Left ventricle myocardium inferior (tissue), 1 donor: Measurements from ENCODE around the gene OR51B5. TPM values are rescaled to one million over a fixed set of nuclear protein-coding genes. Genes with fewer than 3 reads are reported as not detected.
"Not testable (repeated sequence)": the region's sequence is repeated elsewhere in the genome, so short reads cannot be mapped to it uniquely, and the experiment has no call there.

Experiments
- DNase-seq: peaks from one replicate; pipeline ENCODE4 v3.0.0-alpha.2; 2020
- H3K27ac ChIP-seq: fragments of 200-600 bp; replicated peaks from 2 replicates; pipeline ENCODE4 v1.8.0; 2021
- H3K27me3 ChIP-seq: fragments of 200-600 bp; 2 replicates; pipeline ENCODE4 v1.8.0; 2021; ENCODE audit warnings: low read depth
- H3K36me3 ChIP-seq: fragments of 200-600 bp; 2 replicates; pipeline ENCODE4 v1.8.0; 2021
- H3K4me1 ChIP-seq: fragments of 200-600 bp; 2 replicates; pipeline ENCODE4 v1.8.0; 2021
- H3K4me3 ChIP-seq: fragments of 200-600 bp; 2 replicates; pipeline ENCODE4 v1.8.0; 2021; ENCODE audit warnings: mild to moderate bottlenecking, moderate library complexity
- H3K9me3 ChIP-seq: fragments of 200-600 bp; replicated peaks from 2 replicates; pipeline ENCODE4 v1.8.0; 2021
- intact Hi-C: fragments of 100-400 bp; cut with micrococcal nuclease; formaldehyde crosslinking; loops from one replicate; pipeline ENCODE4 v1.11.0; 2022
- total RNA-seq: library from RNA; stranded (reverse); fragmentation: NEBNext Ultra II Directional; extraction: Animal tissue kit (Norgen Biotek cat#: 25700); gene quantifications from one replicate; pipeline ENCODE4 v1.2.1, GENCODE V29; 2021
- TF ChIP-seq, protein P1 (sequence below): fragments of 200-600 bp; IDR thresholded peaks from 2 replicates; pipeline ENCODE4 v1.8.0; 2021; ENCODE audit warnings: antibody characterized with exemption, mild to moderate bottlenecking, borderline replicate concordance
- donor health status: DM: no; HTN: yes; CAD: no; lungs with severe emphysema.

The OR51B5 gene
- total RNA-seq, 1 donor from 2014 or later = not detected

GRCh38 chr11:5345831-5346230 is 2.5 kb upstream of the OR51B5 start:
- TF ChIP-seq, protein P1, sequence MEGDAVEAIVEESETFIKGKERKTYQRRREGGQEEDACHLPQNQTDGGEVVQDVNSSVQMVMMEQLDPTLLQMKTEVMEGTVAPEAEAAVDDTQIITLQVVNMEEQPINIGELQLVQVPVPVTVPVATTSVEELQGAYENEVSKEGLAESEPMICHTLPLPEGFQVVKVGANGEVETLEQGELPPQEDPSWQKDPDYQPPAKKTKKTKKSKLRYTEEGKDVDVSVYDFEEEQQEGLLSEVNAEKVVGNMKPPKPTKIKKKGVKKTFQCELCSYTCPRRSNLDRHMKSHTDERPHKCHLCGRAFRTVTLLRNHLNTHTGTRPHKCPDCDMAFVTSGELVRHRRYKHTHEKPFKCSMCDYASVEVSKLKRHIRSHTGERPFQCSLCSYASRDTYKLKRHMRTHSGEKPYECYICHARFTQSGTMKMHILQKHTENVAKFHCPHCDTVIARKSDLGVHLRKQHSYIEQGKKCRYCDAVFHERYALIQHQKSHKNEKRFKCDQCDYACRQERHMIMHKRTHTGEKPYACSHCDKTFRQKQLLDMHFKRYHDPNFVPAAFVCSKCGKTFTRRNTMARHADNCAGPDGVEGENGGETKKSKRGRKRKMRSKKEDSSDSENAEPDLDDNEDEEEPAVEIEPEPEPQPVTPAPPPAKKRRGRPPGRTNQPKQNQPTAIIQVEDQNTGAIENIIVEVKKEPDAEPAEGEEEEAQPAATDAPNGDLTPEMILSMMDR = no peak
- intact Hi-C loops = no loop called here
- Histone ChIP-seq H3K9me3 (no peaks in the 10 kb centered on the region), H3K27me3 (no peaks in the 10 kb centered on the region), H3K4me3 (no peak overlapping the region), H3K27ac (no peak overlapping the region), H3K4me1 (no peaks in the 10 kb centered on the region), H3K36me3 (no peaks in the 10 kb centered on the region)
- DNase-seq = no peak

DNA sequence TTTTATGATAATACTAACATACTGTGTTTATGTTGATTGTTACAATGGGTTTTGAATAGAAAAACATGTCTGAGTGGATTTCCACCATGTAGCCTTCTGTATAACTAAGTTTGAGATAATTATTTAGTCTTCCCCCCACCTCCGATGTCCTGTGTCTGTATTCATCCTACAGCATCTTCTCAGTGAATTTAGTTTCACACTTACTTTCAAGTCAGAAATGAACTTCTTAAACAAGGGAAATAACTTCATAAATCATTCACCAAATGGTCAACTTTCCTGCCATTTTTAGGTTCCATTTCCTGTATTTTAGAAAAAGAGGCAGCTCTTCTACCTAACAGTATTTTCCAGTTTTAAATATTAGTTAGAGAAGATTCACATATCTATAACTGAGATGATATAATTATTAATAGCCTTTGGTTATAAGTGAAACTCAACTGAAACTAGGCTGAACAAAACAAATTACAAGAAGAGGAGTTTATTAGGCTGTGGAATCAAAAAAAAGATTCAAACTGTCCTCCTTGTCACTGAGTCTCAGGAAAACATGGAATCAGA is 3.5 kb downstream of the OR51B5 start:
- Histone ChIP-seq H3K4me1 (no peaks in the 10 kb centered on the region), H3K9me3 (no peaks in the 10 kb centered on the region), H3K4me3 (no peak overlapping the region), H3K27ac (no peak overlapping the region), H3K27me3 (no peaks in the 10 kb centered on the region), H3K36me3 (no peaks in the 10 kb centered on the region)
- DNase-seq = no peak
- TF ChIP-seq, protein P1 = no peak
- intact Hi-C loops = no loop called here

DNA sequence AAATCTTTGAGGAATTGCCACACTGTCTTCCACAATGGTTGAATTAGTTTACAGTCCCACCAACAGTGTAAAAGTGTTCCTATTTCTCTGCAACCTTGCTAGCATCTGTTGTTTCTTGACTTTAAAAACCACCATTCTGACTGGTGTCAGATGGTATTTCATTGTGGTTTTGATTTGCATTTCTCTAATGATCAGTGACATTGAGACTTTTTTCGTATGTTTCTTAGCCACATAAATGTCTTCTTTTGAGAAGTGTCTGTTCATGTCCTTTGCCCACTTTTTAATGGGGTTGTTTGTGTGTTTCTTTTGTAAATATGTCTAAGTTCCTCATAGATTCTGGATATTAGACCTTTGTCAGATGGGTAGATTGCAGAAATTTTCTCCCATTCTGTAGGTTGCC is 6.1 kb downstream of the OR51B5 start:
- H3K4me3 ChIP-seq, DNase-seq, H3K36me3 ChIP-seq, H3K4me1 ChIP-seq, H3K27ac ChIP-seq, intact Hi-C loops, H3K9me3 ChIP-seq, H3K27me3 ChIP-seq: not testable (repeated sequence)

DNA sequence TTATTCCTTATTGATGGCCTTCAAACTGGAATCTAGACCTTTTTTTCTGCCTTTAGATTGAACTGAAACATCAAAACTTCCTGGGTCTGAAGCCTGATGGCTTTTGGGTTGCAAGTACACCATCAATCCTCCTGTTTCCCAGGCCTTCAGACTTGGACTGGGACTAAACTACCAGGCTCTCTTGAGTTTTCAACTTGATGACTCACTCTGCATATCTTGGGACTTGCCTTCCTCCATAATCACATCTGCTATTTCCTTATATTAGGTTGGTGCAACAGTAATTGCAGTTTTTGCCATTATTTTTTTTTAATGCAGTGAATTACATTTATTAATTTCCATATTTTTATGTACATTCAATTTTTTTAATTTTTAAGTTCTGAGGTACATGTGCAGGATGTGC is 7.0 kb downstream of the OR51B5 start:
- Histone ChIP-seq H3K36me3 (no peaks in the 10 kb centered on the region), H3K4me1 (no peaks in the 10 kb centered on the region), H3K27ac (no peak overlapping the region), H3K9me3 (no peaks in the 10 kb centered on the region), H3K27me3 (no peaks in the 10 kb centered on the region), H3K4me3 (no peak overlapping the region)
- intact Hi-C loops = no loop called here
- no peak for DNase-seq
- TF ChIP-seq, protein P1 = no peak

DNA sequence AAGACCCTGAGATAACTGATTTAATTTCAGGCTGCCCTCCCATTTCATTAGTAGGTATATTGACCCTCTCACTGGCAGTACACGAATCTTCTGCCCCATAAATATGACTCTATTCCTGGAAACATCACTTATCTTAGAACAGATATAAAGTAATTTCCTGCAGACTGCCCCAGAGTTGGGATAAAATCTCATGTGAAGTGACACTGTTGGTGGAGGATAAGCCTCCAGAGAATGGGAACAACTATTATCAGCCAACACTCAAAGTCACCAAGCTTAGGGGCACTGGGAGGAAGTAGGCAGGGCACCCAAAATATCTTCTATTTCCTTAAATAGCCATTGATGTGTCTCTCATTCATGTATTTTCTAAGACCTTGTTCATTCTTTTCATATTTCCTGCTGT is 8.2 kb downstream of the OR51B5 start:
- H3K4me3 ChIP-seq = no peak overlapping the region
- TF ChIP-seq, protein P1 = no peak
- intact Hi-C loops = no loop called here

DNA sequence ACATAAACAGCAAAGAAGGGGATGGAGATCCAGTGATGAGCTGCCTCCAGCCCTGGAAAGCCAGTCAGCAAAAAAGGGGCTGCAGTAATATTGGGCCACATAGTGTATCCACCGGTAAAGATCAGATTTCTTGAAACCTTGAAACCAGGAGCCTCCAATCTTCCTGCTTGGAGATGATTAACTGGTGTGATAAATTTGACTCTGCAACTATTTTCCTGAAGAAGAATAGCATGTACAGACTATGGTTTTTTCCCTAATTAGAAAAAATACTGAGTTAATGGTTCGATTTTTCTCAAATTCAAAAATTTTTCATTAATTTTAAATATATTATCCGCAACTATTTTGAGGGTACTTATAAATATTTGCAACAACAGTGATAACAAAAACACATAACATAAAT is 19.1 kb downstream of the OR51B5 start, which contains the start of gene OR51B2:
Gene OR51B2 (minus strand): TSS at position 101 of the 400 bp plus-strand sequence. CDS start 0 bp downstream, at position 101.
- DNase-seq = no peak

More for the DNA sequence above, 8.2 kb downstream of the OR51B5 start:
- Histone ChIP-seq H3K4me1 (no peaks in the 10 kb centered on the region), H3K36me3 (no peaks in the 10 kb centered on the region), H3K9me3 (no peaks in the 10 kb centered on the region), H3K27me3 (no peaks in the 10 kb centered on the region), H3K27ac (no peak overlapping the region)
- no peak for DNase-seq

More for the DNA sequence above, 19.1 kb downstream of the OR51B5 start, which contains the start of gene OR51B2:
- intact Hi-C loops = no loop called here
- Histone ChIP-seq H3K9me3 (no peaks in the 10 kb centered on the region), H3K36me3 (no peaks in the 10 kb centered on the region), H3K27ac (no peak within 1 kb of the TSS), H3K4me3 (no peak within 1 kb of the TSS), H3K27me3 (no peaks in the 10 kb centered on the region), H3K4me1 (no peaks in the 10 kb centered on the region)
- TF ChIP-seq, protein P1 = no peak
